Stimulated activated CD4-positive, alpha-beta T cell treated with anti-CD3 and anti-CD28 coated beads, Interleukin-1b, Interleukin-23, amount 100 ng/mL, for 24 hours (primary cell): ENCODE data around the gene TMEM240.
"Not testable (repeated sequence)": the region's sequence is repeated elsewhere in the genome, so short reads cannot be mapped to it uniquely, and the experiment has no call there.

ENCODE experiments used
- DNase-seq, 4 experiments: peaks; one replicate each; pipeline ENCODE4 v3.0.0-alpha.2; 2020; ENCODE audit warnings: low read depth in 4 of 4, low spot score in 1 of 4

The TMEM240 gene

GRCh38 chr1:1527092-1527816 lies 13.2 kb downstream of the TMEM240 start:
- no peak for DNase-seq

- not testable (repeated sequence) for DNase-seq
These were observed 13.9 kb downstream of the TMEM240 start for GRCh38 chr1:1526476-1526875.

- DNase-seq, result not testable (repeated sequence)
These were observed 15.6 kb downstream of the TMEM240 start for GRCh38 chr1:1524750-1525383.

GRCh38 chr1:1523651-1524050 lies 16.8 kb downstream of the TMEM240 start:
- not testable (repeated sequence) for DNase-seq

GRCh38 chr1:1523226-1523625 lies 17.2 kb downstream of the TMEM240 start:
- not testable (repeated sequence) for DNase-seq

- not testable (repeated sequence) for DNase-seq
These were observed 17.9 kb downstream of the TMEM240 start for GRCh38 chr1:1522536-1522935.

GRCh38 chr1:1521331-1521730 lies 19.1 kb downstream of the TMEM240 start:
- no peak for DNase-seq

GRCh38 chr1:1519805-1520505 lies 20.5 kb downstream of the TMEM240 start:
- not testable (repeated sequence) for DNase-seq

- DNase-seq, result not testable (repeated sequence)
These were observed 21.8 kb downstream of the TMEM240 start for GRCh38 chr1:1518621-1519007.

- no peak for DNase-seq
These were observed 22.3 kb downstream of the TMEM240 start for GRCh38 chr1:1517973-1518620.

GRCh38 chr1:1516923-1517322 lies 23.5 kb downstream of the TMEM240 start:
- DNase-seq, result not testable (repeated sequence)

GRCh38 chr1:1514376-1514775 lies 26.0 kb downstream of the TMEM240 start:
- DNase-seq, result not testable (repeated sequence)

GRCh38 chr1:1513675-1514074 lies 26.7 kb downstream of the TMEM240 start:
- DNase-seq, result not testable (repeated sequence)

- DNase-seq, result not testable (repeated sequence)
These were observed 28.0 kb downstream of the TMEM240 start for GRCh38 chr1:1512425-1512824.

GRCh38 chr1:1511533-1512285 lies 28.7 kb downstream of the TMEM240 start, which contains the start of gene ATAD3A:
TSS of gene ATAD3A (plus strand) at chr1:1512162. CDS start at chr1:1512269, 107 bp downstream.
- peak; percentile 88 to 97 (median 92) for DNase-seq

GRCh38 chr1:1510912-1511532 lies 29.4 kb downstream of the TMEM240 start:
- DNase-seq, result no peak

- DNase-seq, result not testable (repeated sequence)
These were observed 31.0 kb downstream of the TMEM240 start for GRCh38 chr1:1509465-1509850.

- DNase-seq, result not testable (repeated sequence)
These were observed 31.5 kb downstream of the TMEM240 start for GRCh38 chr1:1508775-1509464.

GRCh38 chr1:1507305-1507704 lies 33.1 kb downstream of the TMEM240 start:
- DNase-seq, result no peak

- not testable (repeated sequence) for DNase-seq
These were observed 34.6 kb downstream of the TMEM240 start for GRCh38 chr1:1505801-1506200.
